ENCODE results near the gene RFFL.

DNA sequence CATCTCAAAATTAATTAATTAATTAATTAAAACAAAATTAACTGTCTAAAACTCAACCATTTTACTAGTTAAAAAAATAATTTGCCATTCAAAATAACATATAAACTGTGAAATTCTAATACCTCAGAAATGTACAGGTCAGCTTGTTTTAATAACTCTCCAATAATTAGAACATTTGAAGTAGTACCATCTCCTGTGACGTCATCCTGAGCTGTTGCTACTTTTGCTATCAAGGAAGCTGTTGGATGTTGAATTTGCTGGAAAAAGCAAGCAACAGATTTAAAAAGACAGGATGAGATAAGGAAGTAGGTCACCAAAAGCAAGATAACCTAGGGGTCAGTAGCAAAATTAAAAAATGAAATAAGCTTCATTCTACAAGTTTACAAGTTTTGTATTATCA lies 105.1 kb downstream of the RFFL start:
- TF ChIP-seq, protein P1, sequence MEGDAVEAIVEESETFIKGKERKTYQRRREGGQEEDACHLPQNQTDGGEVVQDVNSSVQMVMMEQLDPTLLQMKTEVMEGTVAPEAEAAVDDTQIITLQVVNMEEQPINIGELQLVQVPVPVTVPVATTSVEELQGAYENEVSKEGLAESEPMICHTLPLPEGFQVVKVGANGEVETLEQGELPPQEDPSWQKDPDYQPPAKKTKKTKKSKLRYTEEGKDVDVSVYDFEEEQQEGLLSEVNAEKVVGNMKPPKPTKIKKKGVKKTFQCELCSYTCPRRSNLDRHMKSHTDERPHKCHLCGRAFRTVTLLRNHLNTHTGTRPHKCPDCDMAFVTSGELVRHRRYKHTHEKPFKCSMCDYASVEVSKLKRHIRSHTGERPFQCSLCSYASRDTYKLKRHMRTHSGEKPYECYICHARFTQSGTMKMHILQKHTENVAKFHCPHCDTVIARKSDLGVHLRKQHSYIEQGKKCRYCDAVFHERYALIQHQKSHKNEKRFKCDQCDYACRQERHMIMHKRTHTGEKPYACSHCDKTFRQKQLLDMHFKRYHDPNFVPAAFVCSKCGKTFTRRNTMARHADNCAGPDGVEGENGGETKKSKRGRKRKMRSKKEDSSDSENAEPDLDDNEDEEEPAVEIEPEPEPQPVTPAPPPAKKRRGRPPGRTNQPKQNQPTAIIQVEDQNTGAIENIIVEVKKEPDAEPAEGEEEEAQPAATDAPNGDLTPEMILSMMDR (tag by site-specific recombination; IDR thresholded peaks at IDR 0.05), result no peak
- no peak for TF ChIP-seq ZNF555 (tag by site-specific recombination; conservative IDR thresholded peaks at IDR 0.05)
- no peak for TF ChIP-seq YY1 (tag by site-specific recombination; IDR thresholded peaks at IDR 0.05)
- TF ChIP-seq HOXA7 (CRISPR knock-in tag; IDR thresholded peaks at IDR 0.05; ENCODE audit: borderline replicate concordance), result no peak
